ENCODE measurements around the gene COQ8B.

GRCh38 chr19:40754611-40755247, 38.0 kb upstream of the COQ8B start:
- TF ChIP-seq, protein P1, sequence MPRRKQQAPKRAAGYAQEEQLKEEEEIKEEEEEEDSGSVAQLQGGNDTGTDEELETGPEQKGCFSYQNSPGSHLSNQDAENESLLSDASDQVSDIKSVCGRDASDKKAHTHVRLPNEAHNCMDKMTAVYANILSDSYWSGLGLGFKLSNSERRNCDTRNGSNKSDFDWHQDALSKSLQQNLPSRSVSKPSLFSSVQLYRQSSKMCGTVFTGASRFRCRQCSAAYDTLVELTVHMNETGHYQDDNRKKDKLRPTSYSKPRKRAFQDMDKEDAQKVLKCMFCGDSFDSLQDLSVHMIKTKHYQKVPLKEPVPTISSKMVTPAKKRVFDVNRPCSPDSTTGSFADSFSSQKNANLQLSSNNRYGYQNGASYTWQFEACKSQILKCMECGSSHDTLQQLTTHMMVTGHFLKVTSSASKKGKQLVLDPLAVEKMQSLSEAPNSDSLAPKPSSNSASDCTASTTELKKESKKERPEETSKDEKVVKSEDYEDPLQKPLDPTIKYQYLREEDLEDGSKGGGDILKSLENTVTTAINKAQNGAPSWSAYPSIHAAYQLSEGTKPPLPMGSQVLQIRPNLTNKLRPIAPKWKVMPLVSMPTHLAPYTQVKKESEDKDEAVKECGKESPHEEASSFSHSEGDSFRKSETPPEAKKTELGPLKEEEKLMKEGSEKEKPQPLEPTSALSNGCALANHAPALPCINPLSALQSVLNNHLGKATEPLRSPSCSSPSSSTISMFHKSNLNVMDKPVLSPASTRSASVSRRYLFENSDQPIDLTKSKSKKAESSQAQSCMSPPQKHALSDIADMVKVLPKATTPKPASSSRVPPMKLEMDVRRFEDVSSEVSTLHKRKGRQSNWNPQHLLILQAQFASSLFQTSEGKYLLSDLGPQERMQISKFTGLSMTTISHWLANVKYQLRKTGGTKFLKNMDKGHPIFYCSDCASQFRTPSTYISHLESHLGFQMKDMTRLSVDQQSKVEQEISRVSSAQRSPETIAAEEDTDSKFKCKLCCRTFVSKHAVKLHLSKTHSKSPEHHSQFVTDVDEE (CRISPR knock-in tag; IDR thresholded peaks at IDR 0.05), result no peak
- no peak for TF ChIP-seq ARNTL (CRISPR knock-in tag; IDR thresholded peaks at IDR 0.05; ENCODE audit: borderline replicate concordance, low read depth)
- no peak for TF ChIP-seq ZFP3 (CRISPR knock-in tag; IDR thresholded peaks at IDR 0.05)
- TF ChIP-seq, protein P2, sequence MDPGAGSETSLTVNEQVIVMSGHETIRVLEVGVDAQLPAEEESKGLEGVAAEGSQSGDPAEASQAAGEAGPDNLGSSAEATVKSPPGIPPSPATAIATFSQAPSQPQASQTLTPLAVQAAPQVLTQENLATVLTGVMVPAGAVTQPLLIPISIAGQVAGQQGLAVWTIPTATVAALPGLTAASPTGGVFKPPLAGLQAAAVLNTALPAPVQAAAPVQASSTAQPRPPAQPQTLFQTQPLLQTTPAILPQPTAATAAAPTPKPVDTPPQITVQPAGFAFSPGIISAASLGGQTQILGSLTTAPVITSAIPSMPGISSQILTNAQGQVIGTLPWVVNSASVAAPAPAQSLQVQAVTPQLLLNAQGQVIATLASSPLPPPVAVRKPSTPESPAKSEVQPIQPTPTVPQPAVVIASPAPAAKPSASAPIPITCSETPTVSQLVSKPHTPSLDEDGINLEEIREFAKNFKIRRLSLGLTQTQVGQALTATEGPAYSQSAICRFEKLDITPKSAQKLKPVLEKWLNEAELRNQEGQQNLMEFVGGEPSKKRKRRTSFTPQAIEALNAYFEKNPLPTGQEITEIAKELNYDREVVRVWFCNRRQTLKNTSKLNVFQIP (CRISPR knock-in tag; IDR thresholded peaks at IDR 0.05; ENCODE audit: borderline replicate concordance, low read depth), result no peak

Measured in SK-N-SH treated with all-trans-retinoic acid at 6 μM for 48 hours (cell line).